Measurements from ENCODE around the gene MT1H.

GRCh38 chr16:56688762-56689161, 19.1 kb downstream of the MT1H start:
- TF ChIP-seq POLR2A (IDR thresholded peaks at IDR 0.05) = no peak
- TF ChIP-seq, protein P1, sequence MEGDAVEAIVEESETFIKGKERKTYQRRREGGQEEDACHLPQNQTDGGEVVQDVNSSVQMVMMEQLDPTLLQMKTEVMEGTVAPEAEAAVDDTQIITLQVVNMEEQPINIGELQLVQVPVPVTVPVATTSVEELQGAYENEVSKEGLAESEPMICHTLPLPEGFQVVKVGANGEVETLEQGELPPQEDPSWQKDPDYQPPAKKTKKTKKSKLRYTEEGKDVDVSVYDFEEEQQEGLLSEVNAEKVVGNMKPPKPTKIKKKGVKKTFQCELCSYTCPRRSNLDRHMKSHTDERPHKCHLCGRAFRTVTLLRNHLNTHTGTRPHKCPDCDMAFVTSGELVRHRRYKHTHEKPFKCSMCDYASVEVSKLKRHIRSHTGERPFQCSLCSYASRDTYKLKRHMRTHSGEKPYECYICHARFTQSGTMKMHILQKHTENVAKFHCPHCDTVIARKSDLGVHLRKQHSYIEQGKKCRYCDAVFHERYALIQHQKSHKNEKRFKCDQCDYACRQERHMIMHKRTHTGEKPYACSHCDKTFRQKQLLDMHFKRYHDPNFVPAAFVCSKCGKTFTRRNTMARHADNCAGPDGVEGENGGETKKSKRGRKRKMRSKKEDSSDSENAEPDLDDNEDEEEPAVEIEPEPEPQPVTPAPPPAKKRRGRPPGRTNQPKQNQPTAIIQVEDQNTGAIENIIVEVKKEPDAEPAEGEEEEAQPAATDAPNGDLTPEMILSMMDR (IDR thresholded peaks at IDR 0.05) = no peak

All from testis (tissue), 2 donors.